GM12865 (cell line): ENCODE data around the gene MDH2.
"Not testable (repeated sequence)": the region's sequence is repeated elsewhere in the genome, so short reads cannot be mapped to it uniquely, and the experiment has no call there.

Experiments used
- DNase-seq: peaks from one replicate; pipeline ENCODE4 v3.0.0; 2010; ENCODE audit warnings: low read depth
- H3K4me3 ChIP-seq: 2 replicates; pipeline ENCODE4 v1.5.1; 2011; ENCODE audit warnings: mild to moderate bottlenecking, low read depth, low read length, control low read depth
- CTCF ChIP-seq: IDR thresholded peaks from 2 replicates; pipeline ENCODE4 v1.5.1; 2011; ENCODE audit warnings: low read length, control low read depth, low read depth, inconsistent platforms; ENCODE audit not compliant: insufficient read depth; ENCODE audit errors: missing control alignments

The MDH2 gene

GRCh38 chr7:76106893-76107292 lies 59.0 kb downstream of the MDH2 start:
- TF ChIP-seq CTCF: no peak
- H3K4me3 ChIP-seq: no peak overlapping the region
- DNase-seq: no peak

GRCh38 chr7:76108540-76109233 lies 60.8 kb downstream of the MDH2 start:
- no peak for TF ChIP-seq CTCF
- no peak overlapping the region for H3K4me3 ChIP-seq
- DNase-seq: no peak

- not testable (repeated sequence) for H3K4me3 ChIP-seq, DNase-seq
Measured at GRCh38 chr7:76113042-76113630, 65.2 kb downstream of the MDH2 start.

GRCh38 chr7:76114742-76115141 lies 66.8 kb downstream of the MDH2 start:
- not testable (repeated sequence) for H3K4me3 ChIP-seq, DNase-seq
